GOT3 (cell line): ENCODE results near the gene PITPNC1.
"Not testable (repeated sequence)": the region's sequence is repeated elsewhere in the genome, so short reads cannot be mapped to it uniquely, and the experiment has no call there.

ENCODE experiments used
- DNase-seq: peaks from one replicate; lab custom pipeline; 2025; ENCODE audit warnings: mixed read lengths; lab: John Stamatoyannopoulos, UW

PITPNC1 gene

DNA sequence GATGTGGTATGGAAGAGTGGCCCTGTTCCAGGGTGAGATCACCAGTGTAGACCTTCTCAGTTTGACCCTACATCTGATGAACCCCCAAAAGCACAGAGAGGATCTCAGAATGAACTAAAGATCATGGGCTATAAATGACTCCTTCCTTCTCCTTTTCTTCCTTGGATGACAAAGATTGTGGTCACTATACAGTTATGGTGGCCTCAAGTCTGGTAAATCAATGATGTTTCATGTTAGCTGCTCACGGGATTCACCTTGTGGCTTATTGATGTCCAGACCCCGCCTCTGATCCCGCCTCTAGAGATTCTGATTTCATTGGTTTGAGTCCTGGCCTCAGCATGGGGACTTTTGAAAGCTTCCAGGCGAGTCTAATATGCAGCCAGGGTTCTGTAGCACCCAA lies 112.2 kb downstream of the PITPNC1 start:
- no peak for DNase-seq

DNA sequence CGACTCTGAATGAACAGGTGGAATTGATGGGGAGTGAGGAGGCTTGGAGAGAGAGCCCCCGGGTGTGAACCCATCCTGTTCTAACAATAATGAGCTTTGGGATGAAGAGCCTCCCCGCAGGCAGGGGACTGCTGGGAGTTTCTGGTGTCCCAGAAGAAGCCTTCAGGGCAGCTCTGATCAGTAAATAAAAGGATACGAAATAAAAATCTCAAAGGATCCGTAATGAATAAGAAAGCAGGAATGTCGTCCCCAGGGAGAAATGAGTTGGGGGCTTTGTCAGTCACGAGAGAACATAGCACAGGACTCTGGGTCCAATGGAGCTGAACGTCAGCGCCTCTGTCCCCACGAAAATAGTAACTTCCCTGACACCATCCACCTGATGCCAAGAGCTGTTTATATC lies 113.4 kb downstream of the PITPNC1 start:
- no peak for DNase-seq

DNA sequence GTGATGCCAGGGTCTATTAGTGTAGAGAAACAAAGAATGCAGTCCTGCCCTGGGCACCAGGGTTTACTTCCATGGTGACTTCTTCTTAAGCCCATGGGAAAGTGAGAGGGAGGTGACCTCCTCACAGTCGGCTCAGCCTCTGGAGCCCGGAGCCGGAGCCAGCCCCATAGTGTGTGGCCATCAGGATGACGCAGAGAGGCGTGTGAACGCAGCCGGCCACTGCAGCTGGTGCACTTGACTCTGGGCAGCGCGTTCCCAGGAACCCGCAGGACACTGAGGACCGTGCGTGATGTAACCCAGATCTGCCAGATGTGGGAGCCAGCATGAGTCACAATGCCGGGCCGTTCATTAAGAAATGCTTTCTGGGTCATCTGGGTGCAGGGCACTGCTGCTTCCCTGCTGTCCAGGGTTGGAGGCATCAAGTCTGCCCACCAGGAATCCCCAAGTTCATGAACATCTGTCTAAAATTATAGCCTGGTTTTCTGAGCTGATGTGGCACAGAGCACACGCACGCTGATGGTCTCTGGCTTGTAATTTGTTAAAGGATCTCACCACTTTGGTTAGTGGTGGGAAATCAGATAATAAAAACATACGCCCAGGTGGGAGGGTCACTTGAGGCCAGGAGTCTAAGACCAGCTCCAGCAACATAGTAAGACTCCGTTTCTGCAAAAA lies 114.1 kb downstream of the PITPNC1 start:
- DNase-seq, result peak; percentile 49

DNA sequence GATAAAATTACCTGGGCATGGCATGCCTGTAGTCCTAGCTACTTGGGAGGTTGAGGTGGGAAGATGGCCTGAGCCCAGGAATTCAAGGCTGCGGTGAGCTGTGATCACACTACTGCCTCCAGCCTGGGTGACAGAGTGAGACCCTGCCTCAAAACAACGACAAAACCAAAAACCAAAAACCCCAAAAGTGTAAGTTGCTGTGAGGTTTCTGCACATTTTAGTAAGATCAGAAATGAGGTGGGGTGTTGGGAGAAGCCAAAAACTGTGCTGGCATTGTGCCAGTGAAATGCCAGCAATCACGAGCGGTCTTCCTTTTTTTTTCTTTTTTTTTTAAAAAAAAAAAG lies 114.6 kb downstream of the PITPNC1 start:
- DNase-seq, result no peak

DNA sequence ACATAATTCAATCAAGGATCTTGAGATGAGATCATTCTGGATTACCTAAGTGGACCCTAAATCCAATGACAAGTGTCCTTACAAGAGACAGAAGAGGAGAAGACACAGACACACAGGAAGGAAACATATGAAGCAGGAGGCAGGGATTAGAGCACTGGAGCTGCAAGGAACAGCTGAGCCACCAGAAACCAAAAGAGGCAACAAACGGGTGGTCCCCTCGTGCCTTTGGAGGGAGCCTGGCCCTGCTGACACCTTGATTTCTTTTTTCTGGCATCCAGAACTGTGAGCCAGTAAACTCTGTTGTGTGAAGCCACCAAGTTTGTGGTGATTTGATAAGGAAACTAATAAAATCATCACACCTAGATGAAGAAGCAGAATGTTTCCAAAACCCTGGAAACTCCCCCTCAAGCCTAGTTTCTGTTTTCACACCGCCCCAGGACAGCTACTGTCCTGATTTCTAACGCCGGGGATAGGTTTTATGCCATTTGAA lies 115.2 kb downstream of the PITPNC1 start:
- DNase-seq, result no peak

DNA sequence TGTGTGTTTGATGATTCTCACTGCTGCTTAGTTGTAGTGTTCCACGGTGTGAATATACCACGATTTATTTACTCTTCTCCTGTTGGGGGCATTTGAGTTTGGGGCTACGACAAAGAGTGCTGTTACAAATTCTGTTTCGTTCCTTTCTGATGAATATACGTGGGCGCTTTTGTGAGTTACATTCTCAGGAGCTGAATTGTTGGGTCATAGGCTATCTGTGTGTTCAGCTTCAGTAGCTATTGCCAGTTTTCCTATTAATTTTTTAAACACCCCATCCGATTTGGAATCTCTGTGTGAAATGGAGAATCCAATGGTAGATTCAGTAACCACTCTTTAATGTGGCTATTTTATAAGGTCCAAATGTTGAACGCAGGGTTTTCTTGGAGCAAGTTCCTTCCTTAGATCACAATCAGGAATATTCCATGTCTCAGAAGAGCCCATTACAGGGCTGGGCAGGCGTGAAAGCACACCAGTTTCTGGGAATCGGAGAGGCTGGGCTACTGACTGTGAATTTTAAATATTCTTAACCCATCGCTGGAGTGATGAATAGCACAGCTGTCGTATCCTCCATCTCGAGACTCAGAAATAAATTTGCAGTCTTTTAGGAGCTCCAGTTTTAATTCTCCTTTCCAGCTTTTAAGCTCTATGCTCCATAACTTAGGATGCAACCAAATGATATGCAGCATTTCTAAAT lies 115.9 kb downstream of the PITPNC1 start:
- DNase-seq, result no peak

DNA sequence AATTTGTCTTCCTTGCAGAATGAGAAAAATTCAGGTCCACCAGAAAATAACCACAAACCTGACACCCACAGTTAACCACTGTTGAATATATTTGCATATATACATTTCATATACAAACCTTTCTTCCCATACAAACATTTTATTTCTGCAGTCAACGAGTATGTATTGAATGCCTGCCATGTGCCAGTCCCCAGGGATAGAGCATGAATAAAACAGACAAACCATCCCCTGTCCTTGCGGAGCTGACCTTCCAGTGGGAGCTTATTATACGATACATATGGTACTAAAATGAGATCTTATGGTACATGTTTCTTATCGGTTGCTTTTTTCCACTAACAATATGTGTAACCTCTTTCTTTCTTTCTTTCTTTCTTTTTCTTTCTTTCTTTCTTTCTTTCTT lies 116.7 kb downstream of the PITPNC1 start:
- DNase-seq, result no peak

DNA sequence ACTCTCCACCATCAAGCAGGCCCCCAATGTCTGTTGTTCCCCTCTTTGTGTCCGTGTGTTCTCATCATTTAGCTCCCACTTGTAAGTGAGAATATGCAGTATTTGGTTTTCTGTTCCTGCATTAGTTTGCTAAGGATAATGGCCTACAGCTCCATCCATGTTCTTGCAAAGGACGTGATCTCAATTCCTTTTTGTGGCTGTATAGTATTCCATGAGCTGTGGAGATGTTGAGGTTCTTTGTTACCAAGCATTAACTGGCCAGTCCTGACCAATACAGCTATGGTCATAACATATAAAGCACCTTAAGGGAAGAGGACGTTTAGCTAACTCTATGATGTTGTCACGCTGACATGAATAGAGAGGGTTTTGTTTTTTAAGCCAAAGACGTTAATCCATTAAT lies 118.5 kb downstream of the PITPNC1 start:
- not testable (repeated sequence) for DNase-seq

DNA sequence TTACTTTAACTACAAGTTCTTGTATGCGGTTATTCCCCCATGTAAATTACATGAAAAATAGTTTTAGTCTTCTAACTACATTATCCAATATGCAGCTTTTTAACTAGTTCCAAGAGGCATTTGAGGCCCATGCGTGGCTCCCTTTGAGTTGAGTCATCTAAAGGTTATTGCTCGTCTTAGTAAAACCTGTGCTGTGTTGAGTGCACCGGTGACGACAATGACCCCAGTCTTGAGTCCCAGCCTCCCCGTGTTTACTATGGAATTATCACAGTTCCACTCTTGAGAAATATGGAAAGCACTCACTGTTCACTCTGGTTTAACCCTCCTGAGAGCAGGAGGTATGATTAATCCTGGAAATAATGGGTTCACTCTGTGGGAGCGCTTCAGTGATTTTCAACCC lies 119.2 kb downstream of the PITPNC1 start:
- no peak for DNase-seq

DNA sequence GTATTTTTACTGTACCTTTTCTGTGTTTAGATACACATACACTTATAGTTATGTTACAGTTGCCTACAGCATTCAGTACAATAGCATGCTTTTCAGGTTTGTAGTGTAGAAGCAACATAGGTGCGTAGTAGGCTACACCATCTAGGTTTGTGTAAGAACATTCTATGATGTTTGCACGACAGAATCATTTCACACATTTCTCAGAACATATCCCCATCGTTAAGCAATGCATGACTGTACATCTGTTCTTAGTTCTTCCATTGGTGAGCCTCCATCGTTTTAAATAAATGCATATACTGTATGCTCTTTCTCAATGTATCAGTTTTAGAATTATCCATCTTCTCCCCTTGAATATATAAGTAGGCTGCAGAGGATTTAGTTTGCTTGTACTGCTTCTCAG lies 122.6 kb downstream of the PITPNC1 start:
- DNase-seq, result no peak

DNA sequence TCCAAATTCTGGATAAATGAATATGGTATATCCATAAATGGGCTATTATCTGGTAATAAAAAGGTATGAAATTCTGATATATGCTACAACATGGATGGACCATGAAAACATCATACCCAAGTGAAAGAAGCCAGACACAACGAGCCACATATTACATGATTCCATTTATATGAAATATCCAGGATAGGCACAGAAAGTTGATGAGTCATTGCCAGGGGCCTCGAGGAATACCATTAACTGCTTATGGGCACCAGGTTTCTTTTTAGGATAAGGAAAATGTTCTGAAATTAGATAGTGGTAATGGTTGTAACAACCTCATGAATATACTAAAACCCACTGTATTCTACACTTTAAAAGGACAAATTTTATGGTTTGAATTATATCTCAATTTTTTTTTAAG lies 123.2 kb downstream of the PITPNC1 start:
- no peak for DNase-seq

DNA sequence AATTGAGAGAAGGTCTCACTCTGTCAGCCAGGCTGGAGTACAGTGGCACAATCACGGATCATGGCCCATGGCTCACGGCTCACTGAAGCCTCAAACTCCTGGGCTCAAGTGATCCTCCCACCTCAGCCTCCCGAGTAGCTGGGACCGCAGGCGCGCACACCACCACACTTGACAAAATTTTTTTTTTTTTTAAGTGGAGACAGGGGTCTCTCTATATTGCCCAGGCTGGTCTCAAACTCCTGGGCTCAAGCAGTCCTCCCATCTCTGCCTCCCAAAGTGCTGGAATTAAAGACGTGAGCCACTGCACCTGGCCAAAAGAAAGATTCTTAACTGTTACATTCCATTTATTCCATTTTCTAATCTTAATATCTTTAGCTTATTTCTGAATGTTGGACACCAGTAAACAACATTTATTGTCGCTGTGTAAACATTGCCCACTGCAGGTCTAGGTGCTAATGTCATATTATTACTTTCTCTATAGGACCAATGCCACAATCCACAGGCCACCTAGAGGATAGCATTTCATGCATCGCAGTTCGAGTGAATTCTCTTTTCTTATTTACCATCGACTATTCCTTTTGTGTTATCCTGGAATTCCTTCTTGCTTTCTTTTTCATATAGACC lies 123.7 kb downstream of the PITPNC1 start:
- DNase-seq, result no peak

DNA sequence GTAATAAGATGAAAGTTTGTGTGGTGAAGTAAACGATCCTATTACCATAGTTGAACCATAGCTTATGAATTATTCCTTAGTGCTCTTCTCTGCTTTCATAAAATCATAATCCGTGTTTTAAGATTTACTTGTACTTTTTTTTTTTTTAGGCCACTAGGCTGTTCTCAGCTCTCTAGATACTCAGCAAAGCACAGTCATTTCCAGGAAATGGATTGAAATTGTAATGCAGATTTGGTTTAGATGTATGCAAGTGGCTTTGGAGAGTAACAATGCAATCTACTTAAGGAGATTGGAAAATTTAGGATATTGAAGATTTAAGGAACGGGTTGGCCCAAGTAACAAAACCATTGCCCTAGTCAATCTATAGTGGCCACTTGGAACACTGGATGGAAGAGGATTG lies 125.1 kb downstream of the PITPNC1 start:
- DNase-seq, result no peak

DNA sequence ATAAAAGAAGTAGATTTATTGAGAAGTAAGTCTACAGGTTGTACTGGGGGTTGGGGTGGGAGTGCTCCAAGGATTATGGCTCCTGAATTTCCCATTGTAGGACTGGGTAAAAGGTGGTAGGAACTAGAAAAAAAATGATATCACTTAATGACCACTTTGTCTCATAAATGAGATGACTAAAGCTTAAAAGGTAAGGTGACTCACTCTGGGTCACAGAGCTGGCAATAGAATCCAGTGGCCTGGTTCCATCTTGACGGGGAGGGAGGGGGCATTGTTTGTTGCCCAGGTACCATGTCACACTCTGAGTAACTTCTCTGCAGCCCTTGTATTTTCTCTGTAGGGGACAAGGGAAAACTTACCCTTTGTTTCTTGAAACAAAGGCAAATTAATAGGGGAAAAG lies 126.1 kb downstream of the PITPNC1 start:
- DNase-seq, result no peak

DNA sequence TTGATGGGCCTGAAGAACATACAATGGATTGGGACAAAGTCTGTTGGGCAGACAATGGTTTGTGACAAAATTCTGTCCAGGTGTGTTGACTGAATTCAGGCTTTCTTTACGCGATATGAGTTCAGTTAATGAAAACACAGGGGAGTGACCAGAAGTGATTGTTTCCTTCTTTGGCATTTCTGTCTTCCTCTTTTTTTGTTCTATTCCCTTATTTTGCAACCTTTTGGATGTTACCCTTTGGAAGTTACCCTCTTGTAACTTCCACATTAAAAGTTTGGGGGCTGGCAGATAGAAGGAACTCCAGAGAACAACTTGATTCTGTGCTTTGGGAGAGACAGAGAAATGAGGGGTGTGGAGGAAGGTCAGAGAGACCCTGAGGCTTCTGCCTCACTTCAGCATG lies 126.7 kb downstream of the PITPNC1 start:
- DNase-seq, result no peak

DNA sequence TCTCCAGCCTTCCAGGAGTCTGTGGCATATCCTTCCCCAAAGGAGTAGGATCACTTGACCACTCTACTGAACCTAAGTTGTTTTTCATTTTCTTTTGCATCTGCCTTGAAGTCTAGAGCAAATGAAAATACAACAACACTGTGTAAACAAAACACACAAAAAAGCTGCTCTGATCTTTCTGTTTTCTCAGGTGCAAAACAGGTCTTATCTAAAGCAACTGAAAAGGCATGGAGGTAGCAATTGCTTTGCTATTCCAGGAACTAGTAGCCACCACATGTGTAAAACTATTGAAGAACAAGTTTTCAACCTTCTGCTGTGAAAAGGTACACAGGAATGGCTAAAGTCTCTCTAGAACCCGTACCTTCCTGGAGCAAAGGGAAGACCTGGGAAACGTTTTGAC lies 127.1 kb downstream of the PITPNC1 start:
- no peak for DNase-seq

DNA sequence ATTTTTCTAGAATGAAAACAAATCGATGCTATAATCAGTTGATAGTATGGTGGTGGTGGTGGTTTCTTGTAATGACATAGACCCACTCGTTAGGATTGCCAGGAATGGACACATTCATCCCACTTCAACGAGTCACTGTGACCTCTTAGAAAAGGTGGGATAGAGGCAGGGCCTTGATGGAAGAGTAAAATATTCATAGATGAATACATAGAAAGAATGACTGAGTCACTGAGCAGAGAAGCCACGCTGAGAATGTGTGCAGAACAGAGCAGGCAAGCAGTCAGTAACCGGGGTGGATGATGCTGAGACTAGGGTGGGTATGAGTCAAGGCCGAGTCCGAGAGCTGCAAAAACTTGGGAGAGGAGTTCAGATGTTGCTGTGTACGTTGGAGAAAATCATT lies 129.9 kb downstream of the PITPNC1 start:
- DNase-seq, result no peak

DNA sequence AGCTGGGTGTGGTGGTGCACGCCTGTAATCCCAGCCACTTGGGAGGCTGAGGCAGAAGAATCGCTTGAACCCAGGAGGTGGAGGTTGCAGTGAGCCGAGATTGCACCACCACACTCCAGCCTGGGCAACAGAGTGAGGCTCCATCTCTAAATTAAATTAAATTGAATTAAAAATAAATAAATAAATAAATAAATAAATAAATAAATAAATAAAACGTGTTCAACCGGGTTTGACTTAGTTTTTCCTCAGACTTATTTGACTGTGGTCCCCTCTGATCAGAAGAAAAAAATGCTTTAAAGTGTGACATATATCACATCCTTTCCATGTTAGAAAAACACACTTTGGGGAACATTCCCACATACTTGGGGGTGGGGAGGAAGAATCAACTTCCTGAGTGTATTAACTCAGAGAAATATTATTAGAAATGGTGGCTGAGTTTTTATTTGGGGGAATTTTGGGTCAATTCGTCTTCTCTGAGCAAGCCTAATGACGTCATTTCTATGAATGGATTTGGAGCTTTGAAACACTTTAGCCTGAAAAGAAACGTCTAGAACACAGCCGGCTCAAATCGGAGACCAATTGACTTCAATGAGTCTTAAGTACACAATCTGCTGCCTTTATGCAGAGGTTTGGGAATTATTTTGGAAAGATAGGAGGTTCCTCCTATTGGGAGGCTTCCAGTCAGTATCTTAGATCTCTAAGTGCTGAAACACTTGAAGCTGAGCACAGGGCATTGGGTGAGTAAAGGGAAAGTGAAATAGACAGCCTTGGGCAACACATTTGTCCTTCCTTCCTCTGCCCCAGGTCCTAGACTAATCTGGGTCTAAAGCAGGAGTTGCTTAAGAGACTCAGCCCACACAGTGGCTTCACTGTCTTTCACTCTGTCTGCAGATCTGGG lies 132.6 kb downstream of the PITPNC1 start:
- DNase-seq, result no peak

DNA sequence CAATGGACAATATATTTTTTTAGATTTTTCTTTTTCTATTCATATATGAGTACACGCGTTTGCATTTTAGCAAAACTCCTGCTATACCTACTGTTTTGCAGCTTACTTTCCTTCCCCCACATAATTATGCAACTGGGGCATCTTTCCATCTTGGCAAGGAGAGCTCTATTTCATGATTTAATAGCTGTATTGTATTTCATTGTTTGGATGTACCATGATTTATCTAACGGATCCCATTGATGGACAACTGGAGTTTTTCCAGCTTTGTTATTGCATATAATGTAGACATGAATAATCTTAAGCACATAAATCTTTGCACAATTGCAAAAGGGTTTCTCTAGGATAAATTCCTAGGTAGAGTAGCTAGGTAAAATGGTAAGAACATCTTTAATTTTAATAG lies 133.9 kb downstream of the PITPNC1 start:
- no peak for DNase-seq

DNA sequence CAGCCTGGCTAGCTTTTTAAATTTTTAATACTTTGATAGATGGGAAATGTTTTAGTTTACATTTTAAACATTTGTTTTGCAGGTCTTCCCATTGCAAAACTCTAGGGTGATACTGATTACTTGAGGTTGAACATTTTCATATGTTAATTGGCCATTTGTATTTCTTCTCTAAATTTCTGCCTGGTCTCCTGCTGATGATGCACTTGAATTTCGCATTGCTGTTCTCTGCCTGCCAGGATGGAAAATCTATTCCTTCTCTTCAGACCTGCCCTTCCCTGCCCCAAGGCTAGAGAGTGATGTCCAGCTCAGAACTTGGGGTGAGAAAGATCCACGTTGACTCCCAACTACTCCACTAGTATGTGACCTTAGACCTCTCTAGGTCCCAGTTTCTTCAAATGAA lies 134.7 kb downstream of the PITPNC1 start:
- DNase-seq, result no peak

DNA sequence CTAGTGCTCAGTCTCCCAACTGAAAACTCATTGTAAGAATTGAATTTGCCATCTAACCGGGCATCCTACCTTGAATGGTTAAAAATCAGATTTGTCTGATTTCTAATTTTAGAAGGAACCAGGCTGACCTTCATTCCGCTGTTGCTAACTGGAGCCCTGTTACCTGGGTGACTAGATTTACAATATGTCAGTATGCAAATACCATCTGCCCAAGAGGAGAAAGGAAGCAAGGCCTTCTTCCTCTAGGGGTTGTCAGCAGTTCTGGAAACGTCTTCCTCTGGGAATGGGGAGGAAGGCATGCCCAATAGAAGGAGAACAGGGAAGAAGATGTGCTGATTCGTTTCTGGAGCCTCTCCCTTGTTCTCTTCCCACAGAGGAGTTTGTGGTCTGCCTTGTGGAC lies 137.9 kb downstream of the PITPNC1 start:
- DNase-seq, result no peak

DNA sequence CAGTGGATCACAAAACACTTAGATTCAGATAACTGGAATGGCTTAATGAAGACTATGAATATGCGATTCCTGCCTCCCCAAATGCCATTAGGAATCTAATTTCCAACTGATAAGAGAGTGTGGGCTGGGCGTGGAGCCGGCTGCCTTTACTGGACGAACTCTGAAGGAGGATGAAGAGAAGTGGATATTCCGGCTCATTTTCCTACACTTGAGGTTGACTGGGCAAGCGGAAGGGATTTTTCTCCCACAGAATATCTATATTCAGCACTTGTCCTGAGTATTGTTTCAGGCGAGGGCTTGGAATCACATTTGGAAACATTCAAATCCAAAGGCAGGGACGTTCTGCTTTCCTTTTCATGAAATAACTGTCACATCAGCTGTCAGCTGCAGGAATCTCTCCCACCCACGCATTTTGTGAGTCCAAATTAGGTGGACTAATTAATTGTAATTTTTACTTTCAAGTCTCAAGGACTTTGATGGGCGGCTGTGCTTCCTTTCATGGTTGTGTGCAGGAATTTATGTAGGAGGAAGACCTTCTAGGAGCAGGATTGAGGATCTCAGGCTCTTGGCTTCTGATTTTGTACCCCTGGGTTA lies 138.5 kb downstream of the PITPNC1 start:
- no peak for DNase-seq
